GM18505 (cell line): ENCODE measurements around the gene COQ3.

Source experiments
- ATAC-seq: cut with Tn5 transposase; IDR thresholded peaks from one replicate; pipeline ENCODE4 v1.9.1; 2021; ENCODE audit not compliant: unreplicated experiment
- POLR2A ChIP-seq: IDR thresholded peaks from 4 replicates; pipeline ENCODE4 v1.6.1; 2011; ENCODE audit warnings: borderline replicate concordance; ENCODE audit not compliant: insufficient read depth, insufficient read length; ENCODE audit errors: extremely low read depth

Gene COQ3, protein sequence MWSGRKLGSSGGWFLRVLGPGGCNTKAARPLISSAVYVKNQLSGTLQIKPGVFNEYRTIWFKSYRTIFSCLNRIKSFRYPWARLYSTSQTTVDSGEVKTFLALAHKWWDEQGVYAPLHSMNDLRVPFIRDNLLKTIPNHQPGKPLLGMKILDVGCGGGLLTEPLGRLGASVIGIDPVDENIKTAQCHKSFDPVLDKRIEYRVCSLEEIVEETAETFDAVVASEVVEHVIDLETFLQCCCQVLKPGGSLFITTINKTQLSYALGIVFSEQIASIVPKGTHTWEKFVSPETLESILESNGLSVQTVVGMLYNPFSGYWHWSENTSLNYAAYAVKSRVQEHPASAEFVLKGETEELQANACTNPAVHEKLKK

DNA sequence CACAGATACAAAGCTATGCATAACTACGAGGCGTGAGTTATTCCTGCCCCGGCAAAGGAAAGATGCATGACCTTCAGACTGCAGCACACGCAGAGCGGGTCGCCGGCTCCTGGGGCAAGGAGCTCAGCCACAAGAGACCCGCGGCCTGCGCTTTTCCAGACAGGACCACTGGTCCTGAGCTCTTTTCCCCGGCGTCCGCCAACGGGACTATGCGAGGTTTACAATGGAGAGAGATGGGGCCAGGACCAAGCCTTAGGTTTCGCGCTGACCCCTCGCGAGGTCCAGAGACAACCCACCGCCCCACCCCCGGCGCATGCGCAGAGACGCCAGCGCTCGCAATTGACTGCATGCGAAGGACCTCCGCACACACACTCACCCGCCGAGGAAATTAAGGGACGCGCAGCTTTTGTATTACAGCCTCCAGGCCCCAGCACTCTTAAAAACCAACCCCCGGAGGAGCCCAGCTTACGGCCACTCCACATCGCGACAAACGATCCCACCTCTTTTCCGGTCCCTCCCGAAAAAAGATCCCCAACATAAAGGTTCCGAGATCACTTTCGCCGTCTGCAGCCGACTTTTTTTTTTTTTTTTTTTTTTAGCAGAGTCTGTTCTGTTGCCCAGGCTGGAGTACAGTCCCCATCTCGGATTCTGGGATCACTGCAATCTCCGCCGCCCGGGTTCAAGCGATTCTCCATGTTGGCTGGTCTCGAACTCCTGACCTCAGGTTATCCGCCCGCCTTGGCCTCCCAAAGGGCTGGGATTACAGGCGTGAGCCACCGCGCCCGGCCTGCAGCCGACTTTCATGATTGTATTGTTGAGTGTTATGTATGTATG is at the start of gene COQ3:
Gene COQ3, minus strand, starts transcription at position 498 of the 834 bp plus-strand sequence. Its CDS starts 16 bp downstream, at position 482.
- ATAC-seq = peak; percentile 80
- TF ChIP-seq POLR2A = peak; percentile 70

DNA sequence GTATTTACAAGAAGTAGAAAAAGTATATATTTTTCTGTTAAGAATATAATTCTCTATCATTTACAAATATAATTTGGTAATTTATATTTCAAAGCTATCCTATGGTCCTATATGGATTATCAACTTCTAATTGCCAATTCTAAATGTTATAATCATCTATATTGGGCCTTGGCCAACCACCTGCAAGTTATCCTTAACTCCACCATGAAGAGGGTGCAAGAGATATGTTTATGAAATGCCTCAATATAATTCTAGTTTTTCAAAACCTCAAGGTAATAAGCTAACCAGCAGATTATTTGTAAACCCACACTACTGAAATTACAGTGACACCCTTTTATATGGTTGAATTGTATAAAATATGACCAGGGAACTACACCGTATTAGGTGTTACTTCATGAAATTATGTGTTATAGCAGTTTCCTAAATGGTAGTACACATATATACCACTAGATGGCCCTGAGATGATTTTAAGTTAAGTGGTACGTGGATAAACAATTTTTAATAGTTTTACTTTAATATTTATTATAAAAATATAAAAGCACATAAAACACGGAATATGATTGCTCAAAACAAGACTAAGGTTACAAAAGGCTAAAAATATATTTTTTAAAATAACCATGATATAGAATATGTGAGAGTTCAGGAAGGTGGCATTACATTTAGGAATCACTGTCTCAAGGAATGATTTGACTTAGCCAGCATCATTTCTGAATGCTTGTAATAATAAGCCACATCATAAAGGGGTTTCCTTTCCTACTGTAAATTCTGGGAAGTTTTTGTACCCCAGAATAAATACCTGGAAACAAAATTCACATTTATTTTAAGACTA is 40.9 kb upstream of the COQ3 start:
- ATAC-seq = peak; percentile 72
- no peak for TF ChIP-seq POLR2A

DNA sequence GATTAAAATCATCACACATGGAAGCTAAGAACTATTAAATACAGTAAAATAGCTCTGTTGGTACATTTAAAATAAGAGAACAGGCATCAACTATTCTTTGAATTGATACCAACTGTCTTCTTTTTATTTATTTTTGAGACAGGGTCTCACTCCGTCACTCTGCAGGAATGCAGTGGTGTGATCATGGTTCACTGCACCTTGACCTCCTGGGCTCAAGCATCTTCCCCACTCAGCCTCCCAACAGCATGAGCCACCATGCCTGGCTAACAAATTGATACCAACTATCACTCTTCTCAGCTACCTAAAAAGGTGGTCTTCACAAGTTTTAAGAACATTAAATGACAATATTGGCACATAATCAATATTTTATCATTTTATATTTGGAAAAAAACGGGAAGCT is 38.9 kb upstream of the COQ3 start:
- TF ChIP-seq POLR2A = no peak
- ATAC-seq = no peak

DNA sequence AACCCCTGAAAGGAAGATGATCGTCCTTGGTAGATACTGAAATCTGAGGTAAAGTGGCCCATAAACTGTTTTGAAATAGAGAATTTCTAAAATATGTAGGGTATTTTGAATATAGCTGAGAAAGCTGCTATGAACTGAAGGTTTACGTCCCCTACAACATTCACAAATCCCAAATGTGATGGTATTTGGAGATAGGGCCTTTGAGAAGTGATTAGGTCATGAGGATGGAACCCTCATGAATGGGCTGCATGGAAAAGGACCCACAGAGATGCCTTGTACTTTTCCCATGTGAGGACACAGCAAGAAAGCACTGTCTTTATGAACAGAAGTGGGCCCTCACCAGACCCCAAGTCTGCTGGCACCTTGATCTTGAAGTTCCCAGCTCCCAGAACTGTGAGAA is 37.9 kb upstream of the COQ3 start:
- no peak for ATAC-seq
- TF ChIP-seq POLR2A = no peak

DNA sequence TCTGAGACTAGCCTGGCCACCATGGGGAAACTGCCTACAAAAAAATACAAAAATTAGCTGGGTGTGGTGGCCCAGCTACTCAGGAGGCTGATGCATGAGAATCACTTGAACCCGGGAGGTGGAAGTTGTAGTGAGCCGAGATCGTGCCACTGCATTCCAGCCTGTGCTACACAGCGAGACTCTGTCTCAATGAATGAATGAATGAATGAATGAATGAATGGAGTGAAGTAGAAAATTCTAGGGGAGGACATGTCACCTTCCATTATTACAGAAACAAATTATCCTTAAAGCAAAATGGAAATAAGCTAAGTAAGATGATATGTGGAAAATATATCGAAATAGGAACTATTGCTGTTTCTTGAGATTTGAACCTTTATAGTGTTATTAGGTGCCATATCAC is 34.0 kb upstream of the COQ3 start:
- TF ChIP-seq POLR2A = no peak
- ATAC-seq = no peak

DNA sequence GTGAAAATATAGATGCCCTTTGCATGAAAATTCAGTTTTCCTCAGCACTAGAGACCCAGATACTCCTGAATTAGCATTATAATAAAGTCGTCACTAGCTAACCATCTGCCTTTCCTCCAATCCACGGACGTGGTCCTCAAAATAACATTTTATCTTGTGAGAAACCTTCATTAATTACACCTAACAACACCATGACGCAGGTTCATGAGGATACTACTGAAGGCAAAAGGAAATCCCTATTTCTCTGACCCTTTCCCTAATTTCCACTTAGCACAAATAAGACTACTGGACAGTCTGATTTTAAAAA is 32.4 kb upstream of the COQ3 start:
- no peak for TF ChIP-seq POLR2A
- ATAC-seq = no peak

DNA sequence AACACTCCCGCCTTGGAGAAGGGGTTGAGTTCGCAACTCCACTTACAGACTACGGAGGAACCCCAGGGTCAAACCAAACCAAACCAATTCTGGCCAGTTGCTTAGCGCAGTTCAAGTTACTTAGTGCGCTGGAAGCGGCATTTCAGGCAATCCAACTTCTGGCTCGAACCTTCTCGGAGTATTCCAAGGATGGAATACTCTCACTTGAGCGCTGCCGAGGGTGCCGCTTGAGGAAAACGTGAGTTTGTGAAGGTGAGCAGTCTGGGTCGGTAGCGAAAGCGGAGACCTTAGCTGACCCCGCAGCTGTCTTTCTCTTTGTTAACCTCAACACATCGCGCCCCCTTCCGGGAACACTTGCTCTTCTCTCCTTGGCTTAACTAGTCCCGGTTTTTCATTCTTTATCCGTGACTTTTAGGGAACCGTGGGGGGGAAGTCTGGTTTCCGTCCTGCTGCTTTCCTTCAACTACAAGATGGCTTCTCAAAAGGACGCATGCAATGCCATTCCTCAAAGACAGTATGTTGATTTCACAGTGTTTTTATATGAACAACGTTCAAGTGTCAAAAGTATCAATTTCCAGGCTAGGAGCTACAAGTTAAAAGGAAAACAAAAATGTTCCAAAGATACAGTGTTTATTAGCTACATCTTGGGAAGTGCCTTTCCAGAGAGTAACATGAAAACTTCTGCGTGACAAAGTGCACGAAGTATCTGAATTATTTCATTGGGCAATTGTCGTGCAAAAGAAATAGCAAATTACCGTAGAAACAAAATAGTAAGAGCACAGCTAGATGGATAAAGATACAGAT is 31.9 kb upstream of the COQ3 start:
- TF ChIP-seq POLR2A = no peak
- peak; percentile 53 for ATAC-seq

DNA sequence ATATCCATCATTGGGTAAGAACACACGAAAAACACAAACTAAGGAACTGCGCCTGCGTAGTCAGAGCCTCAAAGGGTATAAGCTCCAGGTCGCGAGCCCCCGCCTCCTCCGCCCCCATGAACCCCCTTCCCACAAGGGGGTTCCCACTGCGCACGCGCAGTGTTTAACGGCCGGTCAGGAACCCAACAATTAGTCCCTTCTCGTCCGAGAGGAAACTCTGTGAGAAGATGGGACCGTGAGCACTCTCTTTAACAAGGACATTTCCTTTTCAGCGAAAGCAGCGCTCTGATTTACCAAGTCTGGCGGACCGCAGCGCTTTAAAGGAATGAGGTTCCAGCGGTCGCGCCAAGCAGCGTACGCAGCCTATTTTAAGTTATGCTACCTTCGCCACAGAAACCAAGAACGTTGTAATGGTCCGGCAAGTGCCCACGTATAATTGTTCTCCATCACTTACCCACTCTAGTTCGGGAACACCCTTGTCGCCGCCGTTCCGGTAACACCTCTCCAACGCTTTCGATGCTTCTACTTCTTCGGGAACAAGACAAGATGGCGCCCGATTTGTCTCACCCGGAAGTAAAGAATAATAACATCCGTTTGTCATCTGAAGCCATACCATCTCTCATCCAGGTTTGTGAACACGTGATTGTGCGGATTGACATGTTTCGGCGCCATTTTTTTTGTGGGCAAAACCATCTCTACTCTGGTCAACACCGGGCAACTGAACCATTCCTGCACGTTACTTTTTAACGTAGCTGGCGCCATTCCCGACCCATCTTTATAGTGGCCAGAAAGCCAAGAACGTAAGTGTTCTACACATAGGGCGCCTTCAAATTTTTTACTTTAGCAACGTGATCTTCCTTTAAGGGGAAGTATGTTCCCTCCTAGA is 31.0 kb upstream of the COQ3 start, which contains the start of gene PNISR:
Gene PNISR, minus strand, starts transcription at position 548 of the 886 bp plus-strand sequence. CDS start 10,649 bp downstream, outside the sequence.
- TF ChIP-seq POLR2A = peak; percentile 82
- ATAC-seq = peak; percentile 86

DNA sequence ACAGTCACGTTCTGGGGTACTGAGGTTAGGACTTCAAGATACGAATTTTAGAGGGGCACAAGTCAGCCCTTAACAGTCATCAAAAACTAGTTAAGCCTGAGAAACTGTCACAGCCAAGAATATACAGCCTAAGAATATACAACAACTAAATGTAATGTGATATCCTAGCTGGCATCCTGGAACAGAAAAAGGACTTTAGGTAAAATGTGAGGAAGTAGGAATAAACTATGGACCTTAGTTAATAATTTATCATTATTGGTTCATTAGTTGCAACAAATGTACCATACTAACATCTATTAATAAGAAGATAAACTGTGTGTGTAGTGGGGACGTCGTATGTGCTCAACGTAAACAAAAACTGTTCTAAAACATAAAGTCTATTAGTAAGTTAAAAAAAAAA is 30.0 kb upstream of the COQ3 start:
- no peak for ATAC-seq
- TF ChIP-seq POLR2A = no peak

DNA sequence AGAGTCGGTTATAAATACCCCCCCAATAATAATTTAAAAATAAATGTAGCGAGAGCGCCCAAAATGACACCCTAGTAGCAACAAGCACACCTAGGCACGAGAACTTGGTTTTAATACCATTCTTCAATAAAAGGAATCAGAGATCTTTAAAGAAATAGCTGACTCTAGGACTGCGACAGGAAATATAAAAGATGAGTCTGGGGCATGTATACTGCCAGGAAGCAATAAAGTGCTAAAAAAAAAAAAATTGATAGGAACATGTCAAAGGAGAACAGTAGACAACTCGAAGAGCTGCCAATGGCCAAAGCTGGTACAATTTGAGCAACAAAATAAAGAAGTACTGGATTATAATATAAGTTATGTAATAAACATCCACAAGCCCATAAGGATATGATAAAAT is 28.9 kb upstream of the COQ3 start:
- TF ChIP-seq POLR2A = no peak
- no peak for ATAC-seq

DNA sequence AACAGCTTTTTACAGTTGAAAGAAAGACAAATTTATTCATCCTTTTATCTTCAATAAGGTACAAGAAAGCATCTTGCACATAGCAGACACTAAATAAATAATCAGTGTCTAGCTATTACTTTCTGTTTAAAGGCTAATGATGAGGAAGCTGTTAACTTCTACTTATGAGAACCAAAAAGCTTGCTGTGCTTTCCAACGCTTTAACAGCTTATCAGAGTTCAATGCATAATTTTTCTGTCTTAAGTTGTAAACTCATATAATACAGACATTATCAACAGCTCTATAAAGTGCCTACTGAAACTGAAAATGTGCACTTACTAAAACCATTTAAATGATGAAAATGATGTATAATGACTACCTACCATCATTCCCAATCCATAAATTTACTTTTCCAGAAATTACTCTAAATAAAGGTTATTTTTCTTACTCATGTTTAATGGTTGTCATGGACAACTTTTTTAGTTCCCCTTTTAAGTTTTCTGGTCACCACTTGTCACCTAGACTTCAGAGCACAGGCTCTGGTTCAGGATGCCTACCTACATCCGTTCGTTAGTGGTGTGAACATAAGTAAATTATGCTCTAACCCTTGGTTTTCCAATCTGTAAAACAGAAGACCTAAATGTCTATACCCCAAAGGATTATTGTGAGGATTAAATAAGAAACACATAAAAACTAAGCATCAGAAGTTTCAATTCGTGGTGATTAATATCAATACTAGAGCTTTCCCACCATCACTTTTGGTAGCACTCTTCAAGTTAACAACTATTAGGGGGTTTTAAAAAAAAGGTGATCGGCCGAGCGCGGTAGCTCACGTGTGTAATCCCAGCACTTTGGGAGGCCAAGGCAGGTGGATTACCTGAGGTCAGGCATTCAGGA is 23.1 kb upstream of the COQ3 start:
- TF ChIP-seq POLR2A = no peak
- ATAC-seq = peak; percentile 85
